ENCODE data around the gene C10orf67.
"Not testable (repeated sequence)": the region's sequence is repeated elsewhere in the genome, so short reads cannot be mapped to it uniquely, and the experiment has no call there.

The C10orf67 gene

GRCh38 chr10:23351926-23352519, 7.4 kb upstream of the C10orf67 start:
- no peak overlapping the region for H3K27ac ChIP-seq
- TF ChIP-seq, protein P1, sequence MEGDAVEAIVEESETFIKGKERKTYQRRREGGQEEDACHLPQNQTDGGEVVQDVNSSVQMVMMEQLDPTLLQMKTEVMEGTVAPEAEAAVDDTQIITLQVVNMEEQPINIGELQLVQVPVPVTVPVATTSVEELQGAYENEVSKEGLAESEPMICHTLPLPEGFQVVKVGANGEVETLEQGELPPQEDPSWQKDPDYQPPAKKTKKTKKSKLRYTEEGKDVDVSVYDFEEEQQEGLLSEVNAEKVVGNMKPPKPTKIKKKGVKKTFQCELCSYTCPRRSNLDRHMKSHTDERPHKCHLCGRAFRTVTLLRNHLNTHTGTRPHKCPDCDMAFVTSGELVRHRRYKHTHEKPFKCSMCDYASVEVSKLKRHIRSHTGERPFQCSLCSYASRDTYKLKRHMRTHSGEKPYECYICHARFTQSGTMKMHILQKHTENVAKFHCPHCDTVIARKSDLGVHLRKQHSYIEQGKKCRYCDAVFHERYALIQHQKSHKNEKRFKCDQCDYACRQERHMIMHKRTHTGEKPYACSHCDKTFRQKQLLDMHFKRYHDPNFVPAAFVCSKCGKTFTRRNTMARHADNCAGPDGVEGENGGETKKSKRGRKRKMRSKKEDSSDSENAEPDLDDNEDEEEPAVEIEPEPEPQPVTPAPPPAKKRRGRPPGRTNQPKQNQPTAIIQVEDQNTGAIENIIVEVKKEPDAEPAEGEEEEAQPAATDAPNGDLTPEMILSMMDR (IDR thresholded peaks at IDR 0.05): no peak
- H3K4me1 ChIP-seq (ENCODE audit: control insufficient read depth in 1 of 2, insufficient read depth in 1 of 2, low read depth in 1 of 2, low read length in 1 of 2): no peaks in the 10 kb centered on the region

DNA sequence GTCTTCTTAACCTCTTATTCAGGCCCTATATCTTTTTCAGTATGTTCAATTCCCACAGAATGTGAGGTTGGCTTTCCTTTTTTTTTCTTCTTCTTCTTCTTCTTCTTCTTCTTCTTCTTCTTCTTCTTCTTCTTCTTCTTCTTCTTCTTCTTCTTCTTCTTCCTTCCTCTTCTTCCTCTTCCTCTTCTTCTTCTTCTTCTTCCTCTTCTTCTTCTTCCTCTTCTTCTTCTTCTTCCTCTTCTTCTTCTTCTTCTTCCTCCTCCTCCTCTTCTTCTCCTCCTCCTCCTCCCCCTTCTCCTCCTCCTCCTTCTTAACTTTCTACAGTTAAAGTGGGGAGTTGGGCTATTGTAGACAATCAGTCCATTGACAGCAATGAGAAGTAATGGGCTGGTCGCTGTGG, 6.1 kb upstream of the C10orf67 start:
- H3K27ac ChIP-seq; H3K4me3 ChIP-seq (ENCODE audit: low read depth in 1 of 2, low read length in 1 of 2); H3K4me1 ChIP-seq (ENCODE audit: control insufficient read depth in 1 of 2, insufficient read depth in 1 of 2, low read depth in 1 of 2, low read length in 1 of 2); H3K36me3 ChIP-seq; H3K9me3 ChIP-seq: not testable (repeated sequence)
- H3K27me3 ChIP-seq: peaks cover 30% of the 10 kb centered on the region

More at GRCh38 chr10:23351926-23352519, 7.4 kb upstream of the C10orf67 start:
- Histone ChIP-seq H3K27me3 (peaks cover 17% of the 10 kb centered on the region), H3K36me3 (no peaks in the 10 kb centered on the region), H3K9me3 (no peaks in the 10 kb centered on the region), H3K4me3 (ENCODE audit: low read depth in 1 of 2, low read length in 1 of 2) (no peak overlapping the region)

DNA sequence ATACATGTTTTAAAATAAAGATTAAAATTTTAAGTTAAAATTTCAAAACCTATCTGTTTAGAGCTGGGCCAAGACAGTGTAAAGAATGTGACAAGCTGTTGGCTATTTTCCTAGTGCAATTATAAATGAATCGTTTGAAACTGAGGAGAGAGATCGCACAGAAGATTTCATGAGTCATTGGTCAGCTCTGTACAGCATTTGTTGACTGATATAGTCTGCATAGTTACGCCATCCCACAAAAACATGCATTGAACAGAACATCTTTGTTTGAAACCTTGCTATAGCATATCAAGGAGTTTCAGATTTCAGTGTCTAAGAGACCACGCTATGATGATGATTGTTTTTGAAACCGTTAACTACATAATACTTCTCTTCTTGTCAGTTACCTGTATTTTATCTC, 1.3 kb upstream of the C10orf67 start:
- peaks cover 76% of the 10 kb centered on the region for H3K27me3 ChIP-seq
- H3K36me3 ChIP-seq: no peaks in the 10 kb centered on the region
- no peak overlapping the region for H3K4me3 ChIP-seq (ENCODE audit: low read depth in 1 of 2, low read length in 1 of 2)
- TF ChIP-seq, protein P1 (IDR thresholded peaks at IDR 0.05): no peak
- H3K4me1 ChIP-seq (ENCODE audit: control insufficient read depth in 1 of 2, insufficient read depth in 1 of 2, low read depth in 1 of 2, low read length in 1 of 2): peaks cover 4 to 5% of the 10 kb centered on the region in 2 experiments
- no peak overlapping the region for H3K27ac ChIP-seq
- no peaks in the 10 kb centered on the region for H3K9me3 ChIP-seq

- Histone ChIP-seq H3K4me1 (ENCODE audit: control insufficient read depth in 1 of 2, insufficient read depth in 1 of 2, low read depth in 1 of 2, low read length in 1 of 2) (peaks cover 4 to 5% of the 10 kb centered on the region in 2 experiments), H3K27ac (no peak overlapping the region), H3K9me3 (no peaks in the 10 kb centered on the region), H3K4me3 (ENCODE audit: low read depth in 1 of 2, low read length in 1 of 2) (no peak overlapping the region), H3K27me3 (peaks cover 92% of the 10 kb centered on the region), H3K36me3 (no peaks in the 10 kb centered on the region)
- TF ChIP-seq, protein P1 (IDR thresholded peaks at IDR 0.05): no peak
These were observed 881 bp downstream of the C10orf67 start for GRCh38 chr10:23343591-23344240.

GRCh38 chr10:23342213-23342884, 2.2 kb downstream of the C10orf67 start:
- Histone ChIP-seq H3K9me3 (no peaks in the 10 kb centered on the region), H3K4me3 (ENCODE audit: low read depth in 1 of 2, low read length in 1 of 2) (no peak overlapping the region), H3K4me1 (ENCODE audit: control insufficient read depth in 1 of 2, insufficient read depth in 1 of 2, low read depth in 1 of 2, low read length in 1 of 2) (peaks cover 4 to 5% of the 10 kb centered on the region in 2 experiments), H3K36me3 (no peaks in the 10 kb centered on the region), H3K27me3 (peaks cover 92% of the 10 kb centered on the region), H3K27ac (no peak overlapping the region)
- TF ChIP-seq, protein P1 (IDR thresholded peaks at IDR 0.05): no peak

GRCh38 chr10:23341004-23341403, 3.6 kb downstream of the C10orf67 start:
- no peak overlapping the region for H3K4me3 ChIP-seq (ENCODE audit: low read depth in 1 of 2, low read length in 1 of 2)
- TF ChIP-seq, protein P1 (IDR thresholded peaks at IDR 0.05): no peak
- H3K27me3 ChIP-seq: peaks cover 78% of the 10 kb centered on the region
- H3K36me3 ChIP-seq: no peaks in the 10 kb centered on the region
- H3K9me3 ChIP-seq: no peaks in the 10 kb centered on the region
- H3K4me1 ChIP-seq (ENCODE audit: control insufficient read depth in 1 of 2, insufficient read depth in 1 of 2, low read depth in 1 of 2, low read length in 1 of 2): peaks cover 4 to 5% of the 10 kb centered on the region in 2 experiments
- no peak overlapping the region for H3K27ac ChIP-seq

Data from neutrophil (primary cell).